ENCODE measurements around the gene ACTG2.

ACTG2 gene

GRCh38 chr2:73963385-73964120 is 70.7 kb downstream of the ACTG2 start:
- no peak for DNase-seq (ENCODE audit: low read depth in 1 of 2, low spot score in 1 of 2)

GRCh38 chr2:73964223-73964622 is 71.4 kb downstream of the ACTG2 start:
- no peak for DNase-seq (ENCODE audit: low read depth in 1 of 2, low spot score in 1 of 2)

- no peak for DNase-seq (ENCODE audit: low read depth in 1 of 2, low spot score in 1 of 2)
Measured at GRCh38 chr2:73965053-73965452, 72.2 kb downstream of the ACTG2 start.

GRCh38 chr2:73968357-73968937 is 75.6 kb downstream of the ACTG2 start:
- no peak for DNase-seq (ENCODE audit: low read depth in 1 of 2, low spot score in 1 of 2)

- no peak for DNase-seq (ENCODE audit: low read depth in 1 of 2, low spot score in 1 of 2)
Measured at GRCh38 chr2:73969356-73969755, 76.5 kb downstream of the ACTG2 start.

Data from stimulated activated CD4-positive, alpha-beta T cell treated with anti-CD3 and anti-CD28 coated beads, Interleukin-15, amount 100 ng/mL, for 1 hour (primary cell).